Adrenal gland (tissue), 5 donors: ENCODE data around the gene SLC6A8.

Experiments used
- CTCF ChIP-seq, 6 experiments: fragments of 450-650 bp in 4 of 6; fragments of 200-600 bp in 2 of 6; sonication (generic) in 1 of 6; IDR thresholded peaks; 1 replicate in 5 of 6; 2 replicates in 1 of 6; pipeline versions ENCODE4 v1.5.1 to v1.8.0; 2016 to 2021; ENCODE audit warnings: antibody characterized with exemption in 6 of 6, mild to moderate bottlenecking in 2 of 6, moderate library complexity in 1 of 6
- POLR2A ChIP-seq, 2 donors: fragments of 450-650 bp; IDR thresholded peaks; one replicate each; pipeline ENCODE4 v1.6.1; 2017; ENCODE audit warnings: antibody characterized with exemption in 2 of 2, mild to moderate bottlenecking in 2 of 2, moderate library complexity in 1 of 2
- donor health status: DM: no; HTN: no; CAD: no.

GRCh38 chrX:153703036-153703370 lies 15.3 kb downstream of the SLC6A8 start:
- TF ChIP-seq CTCF (IDR thresholded peaks at IDR 0.05) (no peak), POLR2A (IDR thresholded peaks at IDR 0.05) (no peak)
